ENCODE data around the gene CTNNA2. TPM values are rescaled to one million over a fixed set of nuclear protein-coding genes. Genes with fewer than 3 reads are reported as not detected.

The CTNNA2 gene
- total and polyA plus RNA-seq, 2 of the 8 experiments (the other 6 are each of a cell fraction or from before 2014, with no cell fraction given): 3.9 to 9.0 TPM

DNA sequence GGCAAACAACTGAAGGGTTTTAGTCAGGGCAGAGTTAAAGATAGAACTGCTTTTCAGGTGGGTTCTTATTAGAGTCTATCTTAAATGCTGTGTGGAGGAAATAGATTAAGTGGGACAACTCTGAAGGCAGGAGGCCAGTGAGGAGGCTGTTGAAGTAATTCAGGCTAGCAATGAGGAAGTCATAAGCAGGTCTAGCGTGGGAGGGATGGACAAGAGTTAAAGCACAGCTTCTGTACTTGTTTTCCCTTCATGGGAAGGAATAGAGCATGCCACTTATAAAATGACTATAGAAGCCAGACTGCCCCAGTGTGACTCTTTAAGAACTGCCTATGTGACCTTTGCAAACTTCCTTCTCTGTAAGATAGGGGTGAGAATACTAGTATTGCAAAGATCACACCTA is 993.7 kb downstream of the CTNNA2 start (continued):
- TF ChIP-seq, protein P1, sequence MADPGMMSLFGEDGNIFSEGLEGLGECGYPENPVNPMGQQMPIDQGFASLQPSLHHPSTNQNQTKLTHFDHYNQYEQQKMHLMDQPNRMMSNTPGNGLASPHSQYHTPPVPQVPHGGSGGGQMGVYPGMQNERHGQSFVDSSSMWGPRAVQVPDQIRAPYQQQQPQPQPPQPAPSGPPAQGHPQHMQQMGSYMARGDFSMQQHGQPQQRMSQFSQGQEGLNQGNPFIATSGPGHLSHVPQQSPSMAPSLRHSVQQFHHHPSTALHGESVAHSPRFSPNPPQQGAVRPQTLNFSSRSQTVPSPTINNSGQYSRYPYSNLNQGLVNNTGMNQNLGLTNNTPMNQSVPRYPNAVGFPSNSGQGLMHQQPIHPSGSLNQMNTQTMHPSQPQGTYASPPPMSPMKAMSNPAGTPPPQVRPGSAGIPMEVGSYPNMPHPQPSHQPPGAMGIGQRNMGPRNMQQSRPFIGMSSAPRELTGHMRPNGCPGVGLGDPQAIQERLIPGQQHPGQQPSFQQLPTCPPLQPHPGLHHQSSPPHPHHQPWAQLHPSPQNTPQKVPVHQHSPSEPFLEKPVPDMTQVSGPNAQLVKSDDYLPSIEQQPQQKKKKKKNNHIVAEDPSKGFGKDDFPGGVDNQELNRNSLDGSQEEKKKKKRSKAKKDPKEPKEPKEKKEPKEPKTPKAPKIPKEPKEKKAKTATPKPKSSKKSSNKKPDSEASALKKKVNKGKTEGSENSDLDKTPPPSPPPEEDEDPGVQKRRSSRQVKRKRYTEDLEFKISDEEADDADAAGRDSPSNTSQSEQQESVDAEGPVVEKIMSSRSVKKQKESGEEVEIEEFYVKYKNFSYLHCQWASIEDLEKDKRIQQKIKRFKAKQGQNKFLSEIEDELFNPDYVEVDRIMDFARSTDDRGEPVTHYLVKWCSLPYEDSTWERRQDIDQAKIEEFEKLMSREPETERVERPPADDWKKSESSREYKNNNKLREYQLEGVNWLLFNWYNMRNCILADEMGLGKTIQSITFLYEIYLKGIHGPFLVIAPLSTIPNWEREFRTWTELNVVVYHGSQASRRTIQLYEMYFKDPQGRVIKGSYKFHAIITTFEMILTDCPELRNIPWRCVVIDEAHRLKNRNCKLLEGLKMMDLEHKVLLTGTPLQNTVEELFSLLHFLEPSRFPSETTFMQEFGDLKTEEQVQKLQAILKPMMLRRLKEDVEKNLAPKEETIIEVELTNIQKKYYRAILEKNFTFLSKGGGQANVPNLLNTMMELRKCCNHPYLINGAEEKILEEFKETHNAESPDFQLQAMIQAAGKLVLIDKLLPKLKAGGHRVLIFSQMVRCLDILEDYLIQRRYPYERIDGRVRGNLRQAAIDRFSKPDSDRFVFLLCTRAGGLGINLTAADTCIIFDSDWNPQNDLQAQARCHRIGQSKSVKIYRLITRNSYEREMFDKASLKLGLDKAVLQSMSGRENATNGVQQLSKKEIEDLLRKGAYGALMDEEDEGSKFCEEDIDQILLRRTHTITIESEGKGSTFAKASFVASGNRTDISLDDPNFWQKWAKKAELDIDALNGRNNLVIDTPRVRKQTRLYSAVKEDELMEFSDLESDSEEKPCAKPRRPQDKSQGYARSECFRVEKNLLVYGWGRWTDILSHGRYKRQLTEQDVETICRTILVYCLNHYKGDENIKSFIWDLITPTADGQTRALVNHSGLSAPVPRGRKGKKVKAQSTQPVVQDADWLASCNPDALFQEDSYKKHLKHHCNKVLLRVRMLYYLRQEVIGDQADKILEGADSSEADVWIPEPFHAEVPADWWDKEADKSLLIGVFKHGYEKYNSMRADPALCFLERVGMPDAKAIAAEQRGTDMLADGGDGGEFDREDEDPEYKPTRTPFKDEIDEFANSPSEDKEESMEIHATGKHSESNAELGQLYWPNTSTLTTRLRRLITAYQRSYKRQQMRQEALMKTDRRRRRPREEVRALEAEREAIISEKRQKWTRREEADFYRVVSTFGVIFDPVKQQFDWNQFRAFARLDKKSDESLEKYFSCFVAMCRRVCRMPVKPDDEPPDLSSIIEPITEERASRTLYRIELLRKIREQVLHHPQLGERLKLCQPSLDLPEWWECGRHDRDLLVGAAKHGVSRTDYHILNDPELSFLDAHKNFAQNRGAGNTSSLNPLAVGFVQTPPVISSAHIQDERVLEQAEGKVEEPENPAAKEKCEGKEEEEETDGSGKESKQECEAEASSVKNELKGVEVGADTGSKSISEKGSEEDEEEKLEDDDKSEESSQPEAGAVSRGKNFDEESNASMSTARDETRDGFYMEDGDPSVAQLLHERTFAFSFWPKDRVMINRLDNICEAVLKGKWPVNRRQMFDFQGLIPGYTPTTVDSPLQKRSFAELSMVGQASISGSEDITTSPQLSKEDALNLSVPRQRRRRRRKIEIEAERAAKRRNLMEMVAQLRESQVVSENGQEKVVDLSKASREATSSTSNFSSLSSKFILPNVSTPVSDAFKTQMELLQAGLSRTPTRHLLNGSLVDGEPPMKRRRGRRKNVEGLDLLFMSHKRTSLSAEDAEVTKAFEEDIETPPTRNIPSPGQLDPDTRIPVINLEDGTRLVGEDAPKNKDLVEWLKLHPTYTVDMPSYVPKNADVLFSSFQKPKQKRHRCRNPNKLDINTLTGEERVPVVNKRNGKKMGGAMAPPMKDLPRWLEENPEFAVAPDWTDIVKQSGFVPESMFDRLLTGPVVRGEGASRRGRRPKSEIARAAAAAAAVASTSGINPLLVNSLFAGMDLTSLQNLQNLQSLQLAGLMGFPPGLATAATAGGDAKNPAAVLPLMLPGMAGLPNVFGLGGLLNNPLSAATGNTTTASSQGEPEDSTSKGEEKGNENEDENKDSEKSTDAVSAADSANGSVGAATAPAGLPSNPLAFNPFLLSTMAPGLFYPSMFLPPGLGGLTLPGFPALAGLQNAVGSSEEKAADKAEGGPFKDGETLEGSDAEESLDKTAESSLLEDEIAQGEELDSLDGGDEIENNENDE (IDR thresholded peaks at IDR 0.05; ENCODE audit: insufficient replicate concordance, low read length): no peak
- TF ChIP-seq RFX5 (IDR thresholded peaks at IDR 0.05; ENCODE audit: borderline replicate concordance, low read depth, low read length) (no peak), SAP30 (IDR thresholded peaks at IDR 0.05; ENCODE audit: insufficient read depth, insufficient replicate concordance, low read length) (no peak), POLR2A (IDR thresholded peaks at IDR 0.05; ENCODE audit: control extremely low read depth in 1 of 2, low read depth in 2 of 2, low read length in 2 of 2) (no peak), EGR1 (IDR thresholded peaks at IDR 0.05; ENCODE audit: borderline replicate concordance, low read depth, low read length) (no peak)

All from H1 (cell line).